ENCODE measurements around the gene IRAK1.

IRAK1 gene

DNA sequence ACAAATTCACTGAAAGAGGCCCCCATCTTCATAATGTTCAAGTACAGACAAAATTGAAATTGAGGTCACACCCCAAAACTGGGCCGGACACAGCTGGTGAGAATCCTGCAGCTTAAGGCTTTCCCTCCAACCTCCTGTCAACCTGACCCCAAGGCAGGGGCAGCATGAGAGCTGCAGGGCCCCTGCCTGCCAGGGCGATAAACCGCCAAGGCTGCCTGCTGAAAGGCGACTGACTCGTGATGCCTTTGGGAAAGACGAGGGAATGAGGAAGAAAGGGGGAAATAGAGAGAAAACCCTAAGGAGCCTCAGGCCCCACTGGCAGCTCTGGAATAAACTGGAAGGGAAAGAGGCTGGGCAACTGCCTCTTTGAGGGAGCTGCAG lies 7.3 kb upstream of the IRAK1 start:
- Histone ChIP-seq H3K36me3 (ENCODE audit: control insufficient read depth, insufficient read depth, low read length) (no peaks in the 10 kb centered on the region), H2BK5ac (ENCODE audit: low read length) (no peak overlapping the region), H4K8ac (ENCODE audit: low read depth, low read length) (no peak overlapping the region), H3K9ac (ENCODE audit: low read length) (no peak overlapping the region), H3K79me2 (ENCODE audit: control insufficient read depth, insufficient read depth, low read length) (no peaks in the 10 kb centered on the region), H3K4me3 (ENCODE audit: low read length) (no peak overlapping the region), H3K56ac (ENCODE audit: low read length) (no peak overlapping the region), H3K4me1 (ENCODE audit: control insufficient read depth, low read depth, low read length) (no peaks in the 10 kb centered on the region), H3K18ac (ENCODE audit: low read length) (no peak overlapping the region), H3K27me3 (ENCODE audit: insufficient read depth, low read length, poor library complexity) (no peaks in the 10 kb centered on the region), H4K5ac (ENCODE audit: low read length) (no peak overlapping the region), H2AK5ac (ENCODE audit: low read length) (no peak overlapping the region), H3K79me1 (ENCODE audit: low read length) (no peaks in the 10 kb centered on the region), H2BK15ac (replicated peaks; ENCODE audit: low read depth) (no peak overlapping the region), H3K27ac (ENCODE audit: low read depth, low read length) (no peak overlapping the region), H2BK120ac (ENCODE audit: low read depth, low read length) (no peak overlapping the region), H3K23ac (ENCODE audit: low read length) (no peak overlapping the region), H3K4ac (ENCODE audit: low read depth, low read length) (no peak overlapping the region), H3K4me2 (ENCODE audit: low read length) (no peak overlapping the region)
- WGBS (ENCODE audit: extremely low coverage, insufficient coverage, low lambda C conversion rate) = no CpG with 5 or more reads among the region's 6 CpGs
- no peak for DNase-seq

GRCh38 chrX:154026136-154027021 lies 6.7 kb upstream of the IRAK1 start:
- H3K9ac ChIP-seq (ENCODE audit: low read length) = no peak overlapping the region
- no peak overlapping the region for H3K4me2 ChIP-seq (ENCODE audit: low read length)
- no peaks in the 10 kb centered on the region for H3K79me1 ChIP-seq (ENCODE audit: low read length)
- DNase-seq = no peak
- no peak overlapping the region for H2BK5ac ChIP-seq (ENCODE audit: low read length)
- H3K4me1 ChIP-seq (ENCODE audit: control insufficient read depth, low read depth, low read length) = no peaks in the 10 kb centered on the region
- H3K56ac ChIP-seq (ENCODE audit: low read length) = no peak overlapping the region
- no peak overlapping the region for H3K4ac ChIP-seq (ENCODE audit: low read depth, low read length)
- WGBS (ENCODE audit: extremely low coverage, insufficient coverage, low lambda C conversion rate) = no CpG with 5 or more reads among the region's 21 CpGs
- no peak overlapping the region for H3K18ac ChIP-seq (ENCODE audit: low read length)
- no peak overlapping the region for H3K4me3 ChIP-seq (ENCODE audit: low read length)
- no peak overlapping the region for H3K23ac ChIP-seq (ENCODE audit: low read length)
- H3K79me2 ChIP-seq (ENCODE audit: control insufficient read depth, insufficient read depth, low read length) = no peaks in the 10 kb centered on the region
- H3K27me3 ChIP-seq (ENCODE audit: insufficient read depth, low read length, poor library complexity) = no peaks in the 10 kb centered on the region
- no peak overlapping the region for H2BK15ac ChIP-seq (replicated peaks; ENCODE audit: low read depth)
- no peak overlapping the region for H4K8ac ChIP-seq (ENCODE audit: low read depth, low read length)
- H3K36me3 ChIP-seq (ENCODE audit: control insufficient read depth, insufficient read depth, low read length) = no peaks in the 10 kb centered on the region
- no peak overlapping the region for H3K27ac ChIP-seq (ENCODE audit: low read depth, low read length)
- H2BK120ac ChIP-seq (ENCODE audit: low read depth, low read length) = no peak overlapping the region
- H2AK5ac ChIP-seq (ENCODE audit: low read length) = no peak overlapping the region
- no peak overlapping the region for H4K5ac ChIP-seq (ENCODE audit: low read length)

DNA sequence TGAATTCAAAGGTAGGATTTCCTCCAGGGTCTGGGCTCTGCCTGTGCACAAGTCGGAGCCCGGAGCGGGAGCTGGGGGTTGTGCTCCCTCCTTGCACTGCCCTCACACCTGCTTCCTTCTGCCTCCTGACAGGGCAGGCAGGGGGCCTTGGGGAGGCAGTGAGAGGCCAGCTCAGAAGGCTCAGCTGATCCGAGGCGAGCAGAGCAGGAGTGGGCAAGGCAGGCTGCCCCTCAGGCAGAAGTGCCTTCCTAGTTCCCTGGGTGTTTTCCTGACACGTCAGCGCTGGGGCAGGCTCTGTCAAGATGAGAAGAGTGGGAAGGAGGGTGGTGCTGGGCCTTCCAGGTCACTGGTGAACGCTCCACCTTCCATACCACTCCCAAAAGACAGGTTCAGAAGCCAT lies 5.5 kb upstream of the IRAK1 start:
- H3K4me2 ChIP-seq (ENCODE audit: low read length) = no peak overlapping the region
- no peaks in the 10 kb centered on the region for H3K27me3 ChIP-seq (ENCODE audit: insufficient read depth, low read length, poor library complexity)
- no CpG with 5 or more reads among the region's 8 CpGs for WGBS (ENCODE audit: extremely low coverage, insufficient coverage, low lambda C conversion rate)

GRCh38 chrX:154024271-154024670 lies 4.6 kb upstream of the IRAK1 start:
- no peak overlapping the region for H3K4ac ChIP-seq (ENCODE audit: low read depth, low read length)
- WGBS (ENCODE audit: extremely low coverage, insufficient coverage, low lambda C conversion rate) = no CpG with 5 or more reads among the region's 15 CpGs
- H3K56ac ChIP-seq (ENCODE audit: low read length) = no peak overlapping the region
- no peak overlapping the region for H3K27ac ChIP-seq (ENCODE audit: low read depth, low read length)
- no peak for DNase-seq
- H2BK120ac ChIP-seq (ENCODE audit: low read depth, low read length) = no peak overlapping the region
- no peaks in the 10 kb centered on the region for H3K36me3 ChIP-seq (ENCODE audit: control insufficient read depth, insufficient read depth, low read length)
- no peak overlapping the region for H3K9ac ChIP-seq (ENCODE audit: low read length)
- no peak overlapping the region for H4K5ac ChIP-seq (ENCODE audit: low read length)
- no peak overlapping the region for H4K8ac ChIP-seq (ENCODE audit: low read depth, low read length)
- no peak overlapping the region for H3K4me3 ChIP-seq (ENCODE audit: low read length)
- no peak overlapping the region for H3K23ac ChIP-seq (ENCODE audit: low read length)
- no peak overlapping the region for H3K18ac ChIP-seq (ENCODE audit: low read length)
- no peak overlapping the region for H2AK5ac ChIP-seq (ENCODE audit: low read length)
- H3K79me1 ChIP-seq (ENCODE audit: low read length) = no peaks in the 10 kb centered on the region
- no peaks in the 10 kb centered on the region for H3K27me3 ChIP-seq (ENCODE audit: insufficient read depth, low read length, poor library complexity)
- no peak overlapping the region for H2BK15ac ChIP-seq (replicated peaks; ENCODE audit: low read depth)
- no peaks in the 10 kb centered on the region for H3K79me2 ChIP-seq (ENCODE audit: control insufficient read depth, insufficient read depth, low read length)
- no peak overlapping the region for H2BK5ac ChIP-seq (ENCODE audit: low read length)
- no peak overlapping the region for H3K4me2 ChIP-seq (ENCODE audit: low read length)
- no peaks in the 10 kb centered on the region for H3K4me1 ChIP-seq (ENCODE audit: control insufficient read depth, low read depth, low read length)

More for the DNA sequence above, 5.5 kb upstream of the IRAK1 start:
- no peak overlapping the region for H3K18ac ChIP-seq (ENCODE audit: low read length)
- H3K56ac ChIP-seq (ENCODE audit: low read length) = no peak overlapping the region
- H4K5ac ChIP-seq (ENCODE audit: low read length) = no peak overlapping the region
- no peak overlapping the region for H4K8ac ChIP-seq (ENCODE audit: low read depth, low read length)
- no peak overlapping the region for H3K27ac ChIP-seq (ENCODE audit: low read depth, low read length)
- H3K4me1 ChIP-seq (ENCODE audit: control insufficient read depth, low read depth, low read length) = no peaks in the 10 kb centered on the region
- H3K36me3 ChIP-seq (ENCODE audit: control insufficient read depth, insufficient read depth, low read length) = no peaks in the 10 kb centered on the region
- no peak overlapping the region for H2AK5ac ChIP-seq (ENCODE audit: low read length)
- no peak overlapping the region for H3K23ac ChIP-seq (ENCODE audit: low read length)
- H3K9ac ChIP-seq (ENCODE audit: low read length) = no peak overlapping the region
- no peak overlapping the region for H2BK120ac ChIP-seq (ENCODE audit: low read depth, low read length)
- no peaks in the 10 kb centered on the region for H3K79me1 ChIP-seq (ENCODE audit: low read length)
- no peak overlapping the region for H2BK5ac ChIP-seq (ENCODE audit: low read length)
- H3K4me3 ChIP-seq (ENCODE audit: low read length) = no peak overlapping the region
- H2BK15ac ChIP-seq (replicated peaks; ENCODE audit: low read depth) = no peak overlapping the region
- no peak overlapping the region for H3K4ac ChIP-seq (ENCODE audit: low read depth, low read length)
- H3K79me2 ChIP-seq (ENCODE audit: control insufficient read depth, insufficient read depth, low read length) = no peaks in the 10 kb centered on the region
- DNase-seq = no peak

DNA sequence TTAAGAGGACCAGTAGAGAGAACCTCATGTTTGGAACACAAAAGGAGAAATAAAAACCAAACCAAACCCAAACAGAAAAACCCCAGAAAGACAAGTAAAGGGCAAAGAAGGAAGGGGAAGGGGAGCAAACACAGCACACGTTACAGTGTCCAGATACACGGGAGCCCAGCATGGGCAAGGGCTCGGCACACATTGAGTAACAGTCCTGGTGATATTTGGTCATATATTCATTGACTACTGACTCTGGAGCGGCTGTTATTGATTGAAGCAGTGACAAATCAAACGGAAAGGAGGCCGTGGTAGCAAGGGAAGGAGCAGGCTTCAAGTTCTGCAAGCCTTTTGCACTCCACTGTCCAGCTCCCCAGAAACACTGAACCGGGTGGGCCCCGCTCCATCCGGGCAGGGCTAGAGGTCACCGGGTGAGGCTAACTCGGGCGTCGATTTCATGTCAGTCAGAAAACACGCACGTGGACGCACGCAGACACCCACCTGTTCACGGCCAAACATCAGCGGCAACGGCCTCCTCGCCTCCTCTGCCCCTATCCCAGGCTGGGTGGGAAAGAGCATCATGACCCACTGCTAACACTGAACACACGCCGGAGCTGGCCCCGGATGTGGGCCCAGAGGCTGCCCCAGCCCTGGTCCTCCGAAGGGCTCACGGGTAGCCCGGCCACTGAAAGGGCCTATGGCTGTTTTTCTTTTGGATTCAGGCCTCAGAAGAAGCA lies 3.7 kb upstream of the IRAK1 start:
- H3K27me3 ChIP-seq (ENCODE audit: insufficient read depth, low read length, poor library complexity) = no peaks in the 10 kb centered on the region
- no peak overlapping the region for H3K4me3 ChIP-seq (ENCODE audit: low read length)
- no peak overlapping the region for H3K27ac ChIP-seq (ENCODE audit: low read depth, low read length)
- H3K4ac ChIP-seq (ENCODE audit: low read depth, low read length) = no peak overlapping the region
- H2BK15ac ChIP-seq (replicated peaks; ENCODE audit: low read depth) = no peak overlapping the region
- no peak overlapping the region for H4K5ac ChIP-seq (ENCODE audit: low read length)
- H3K18ac ChIP-seq (ENCODE audit: low read length) = no peak overlapping the region
- H3K4me1 ChIP-seq (ENCODE audit: control insufficient read depth, low read depth, low read length) = no peaks in the 10 kb centered on the region
- H3K56ac ChIP-seq (ENCODE audit: low read length) = no peak overlapping the region
- H3K36me3 ChIP-seq (ENCODE audit: control insufficient read depth, insufficient read depth, low read length) = no peaks in the 10 kb centered on the region
- no peak overlapping the region for H4K8ac ChIP-seq (ENCODE audit: low read depth, low read length)
- no peak overlapping the region for H2BK5ac ChIP-seq (ENCODE audit: low read length)
- H3K79me1 ChIP-seq (ENCODE audit: low read length) = no peaks in the 10 kb centered on the region
- no peak overlapping the region for H2BK120ac ChIP-seq (ENCODE audit: low read depth, low read length)
- no CpG with 5 or more reads among the region's 27 CpGs for WGBS (ENCODE audit: extremely low coverage, insufficient coverage, low lambda C conversion rate)
- no peak overlapping the region for H2AK5ac ChIP-seq (ENCODE audit: low read length)
- no peak overlapping the region for H3K23ac ChIP-seq (ENCODE audit: low read length)
- no peak for DNase-seq
- no peak overlapping the region for H3K9ac ChIP-seq (ENCODE audit: low read length)
- H3K79me2 ChIP-seq (ENCODE audit: control insufficient read depth, insufficient read depth, low read length) = no peaks in the 10 kb centered on the region
- H3K4me2 ChIP-seq (ENCODE audit: low read length) = no peak overlapping the region

All from mesendoderm (in vitro differentiated cells).